ENCODE data around the gene FAM174C. TPM values are rescaled to one million over a fixed set of nuclear protein-coding genes. Genes with fewer than 3 reads are reported as not detected.
"Not testable (repeated sequence)": the region's sequence is repeated elsewhere in the genome, so short reads cannot be mapped to it uniquely, and the experiment has no call there.

The FAM174C gene
- total and polyA plus RNA-seq, 2 donors from 2014 or later: 35.3 to 94.7 TPM

GRCh38 chr19:1244693-1245451 lies 30.5 kb upstream of the FAM174C start:
- peak overlapping the region in 1 of 3 donors; percentile 67 for H3K9ac ChIP-seq (ENCODE audit: low read length in 3 of 3)
- peak overlapping the region in 1 of 3 donors; percentile 41 for H3K4me3 ChIP-seq (ENCODE audit: low read length in 3 of 3)
- no peaks in the 10 kb centered on the region for H3K27me3 ChIP-seq (ENCODE audit: control insufficient read depth, insufficient read depth, low read length)
- H3K36me3 ChIP-seq (ENCODE audit: control insufficient read depth in 2 of 3, insufficient read depth in 3 of 3, low read length in 3 of 3): no peaks in the 10 kb centered on the region
- TF ChIP-seq CTCF (IDR thresholded peaks at IDR 0.05; ENCODE audit: borderline replicate concordance, extremely low read depth, insufficient read depth): no peak
- H3K9me3 ChIP-seq (ENCODE audit: control insufficient read depth in 2 of 3, insufficient read depth in 1 of 3, low read length in 3 of 3): no peaks in the 10 kb centered on the region
- H3K4me1 ChIP-seq (ENCODE audit: control insufficient read depth in 2 of 3, insufficient read depth in 2 of 3, low read depth in 1 of 3, low read length in 3 of 3): peaks cover 0 to 37% (median 24%) of the 10 kb centered on the region in 3 donors
- DNase-seq: peak in 3 of 5 donors; percentile 21 to 96 (median 81)
- no peak for FAIRE-seq
- H3K27ac ChIP-seq (ENCODE audit: low read depth in 2 of 2, low read length in 2 of 2): peak overlapping the region; percentile 38 to 92
- intact Hi-C loops (cut with DNase I): no loop called here

- H3K4me1 ChIP-seq (ENCODE audit: control insufficient read depth in 2 of 3, insufficient read depth in 2 of 3, low read depth in 1 of 3, low read length in 3 of 3): peaks cover 0 to 35% (median 22%) of the 10 kb centered on the region in 3 donors
- H3K27me3 ChIP-seq (ENCODE audit: control insufficient read depth, insufficient read depth, low read length): no peaks in the 10 kb centered on the region
- H3K9ac ChIP-seq (ENCODE audit: low read length in 3 of 3): peak overlapping the region in 1 of 3 donors; percentile 51
- H3K9me3 ChIP-seq (ENCODE audit: control insufficient read depth in 2 of 3, insufficient read depth in 1 of 3, low read length in 3 of 3): no peaks in the 10 kb centered on the region
- no peaks in the 10 kb centered on the region for H3K36me3 ChIP-seq (ENCODE audit: control insufficient read depth in 2 of 3, insufficient read depth in 3 of 3, low read length in 3 of 3)
- peak overlapping the region; percentile 38 to 92 for H3K27ac ChIP-seq (ENCODE audit: low read depth in 2 of 2, low read length in 2 of 2)
- no peak for TF ChIP-seq CTCF (IDR thresholded peaks at IDR 0.05; ENCODE audit: borderline replicate concordance, extremely low read depth, insufficient read depth)
- intact Hi-C loops (cut with DNase I): no loop called here
- FAIRE-seq: no peak
- peak; percentile 69 to 97 (median 85) for DNase-seq
- no peak overlapping the region for H3K4me3 ChIP-seq (ENCODE audit: low read length in 3 of 3)
Measured at GRCh38 chr19:1245494-1246264, 29.7 kb upstream of the FAM174C start.

- intact Hi-C loops (cut with DNase I); H3K36me3 ChIP-seq (ENCODE audit: control insufficient read depth in 2 of 3, insufficient read depth in 3 of 3, low read length in 3 of 3); H3K4me3 ChIP-seq (ENCODE audit: low read length in 3 of 3); H3K9me3 ChIP-seq (ENCODE audit: control insufficient read depth in 2 of 3, insufficient read depth in 1 of 3, low read length in 3 of 3); H3K27me3 ChIP-seq (ENCODE audit: control insufficient read depth, insufficient read depth, low read length); FAIRE-seq: not testable (repeated sequence)
- Histone ChIP-seq H3K4me1 (ENCODE audit: control insufficient read depth in 2 of 3, insufficient read depth in 2 of 3, low read depth in 1 of 3, low read length in 3 of 3) (peaks cover 0 to 35% (median 22%) of the 10 kb centered on the region in 3 donors), H3K9ac (ENCODE audit: low read length in 3 of 3) (peak overlapping the region in 1 of 3 donors; percentile 51), H3K27ac (ENCODE audit: low read depth in 2 of 2, low read length in 2 of 2) (peak overlapping the region; percentile 38 to 92)
- DNase-seq: peak; percentile 57 to 91 (median 74)
Measured at GRCh38 chr19:1246265-1247087, 28.9 kb upstream of the FAM174C start.

All from kidney (tissue), 14 donors.